HepG2 (cell line): Measurements from ENCODE around the gene SEC14L6. TPM values are rescaled to one million over a fixed set of nuclear protein-coding genes. Genes with fewer than 3 reads are reported as not detected.
A peak's percentile ranks its signal among the peaks of the same experiment; 100 is the strongest.

ENCODE experiments used
- ATAC-seq: fragments of 200-7000 bp; cut with Tn5 transposase; 3 replicates; pipeline ENCODE4 v1.9.1; 2020; ENCODE audit warnings: mild to moderate bottlenecking, moderate library complexity
- BruUV-seq: library from RNA; stranded (reverse); fragments of 400-500 nt; replicated peaks from 2 replicates; lab custom pipeline; 2021; lab: Mats Ljungman, UMichigan
- CTCF ChIA-PET: fragments of 300-600 bp; formaldehyde crosslinking; extraction: SDS; loops from one replicate; lab custom pipeline; 2021; ENCODE audit warnings: low total read pairs, inconsistent platforms, low intra/inter-chr PET ratio; lab: Yijun Ruan, JAX
- POLR2A ChIA-PET: fragments of 350-600 bp; sonication (Branson Sonifier 250); formaldehyde crosslinking; loops from one replicate; lab custom pipeline; 2020; ENCODE audit warnings: antibody characterized with exemption, inconsistent platforms; lab: Yijun Ruan, JAX
- DNase-seq: peaks from one replicate; pipeline ENCODE4 v3.0.0-alpha.2; 2015; ENCODE audit warnings: low spot score
- FAIRE-seq: peaks from 3 replicates; lab custom pipeline; 2011; peaks lifted over from hg19 to GRCh38; lab: Jason Lieb, UNC
- H2AFZ ChIP-seq: one replicate; pipeline ENCODE4 v1.6.1; 2011; ENCODE audit warnings: low read length, inconsistent platforms
- H3K27ac ChIP-seq: fragments of 300-600 bp; 3 replicates; pipeline ENCODE4 v1.8.0; 2011; ENCODE audit warnings: mixed run types, mild to moderate bottlenecking, mixed read lengths, low read length, inconsistent platforms; ENCODE audit not compliant: insufficient read depth; ENCODE audit errors: extremely low read length
- H3K27me3 ChIP-seq, 2 experiments: fragments of 200-600 bp in 1 of 2; 2 replicates in 1 of 2; 3 replicates in 1 of 2; pipeline versions ENCODE4 v1.6.0 to v1.8.0; 2011; ENCODE audit warnings: low read length in 2 of 2, mild to moderate bottlenecking in 2 of 2, moderate library complexity in 2 of 2, inconsistent platforms in 1 of 2; ENCODE audit not compliant: insufficient read depth in 2 of 2, control insufficient read depth in 1 of 2
- H3K36me3 ChIP-seq, 2 experiments: fragments of 200-600 bp in 1 of 2; replicated peaks in 1 of 2; 2 replicates in 1 of 2; 3 replicates in 1 of 2; pipeline versions ENCODE4 v1.5.1 to v1.8.0; 2011; ENCODE audit warnings: low read length in 2 of 2, inconsistent platforms in 1 of 2; ENCODE audit not compliant: insufficient read depth in 2 of 2, control insufficient read depth in 1 of 2
- H3K4me1 ChIP-seq: 2 replicates; pipeline ENCODE4 v1.5.1; 2012; ENCODE audit warnings: low read length, inconsistent platforms; ENCODE audit not compliant: insufficient read depth
- H3K4me2 ChIP-seq: 2 replicates; pipeline ENCODE4 v1.6.0; 2011; ENCODE audit warnings: low read depth, low read length, inconsistent platforms
- H3K4me3 ChIP-seq, 3 experiments: fragments of 200-600 bp in 1 of 3; sonication (generic), shearing (Covaris generic) in 1 of 3; replicated peaks in 1 of 3; 2 replicates each; pipeline ENCODE4 v1.5.1; 2011 to 2016; ENCODE audit warnings: low read length in 3 of 3, inconsistent platforms in 2 of 3, low read depth in 2 of 3, mild to moderate bottlenecking in 2 of 3, control low read depth in 1 of 3, mixed read lengths in 1 of 3; ENCODE audit not compliant: insufficient read depth in 1 of 3
- H3K79me2 ChIP-seq: one replicate; pipeline ENCODE4 v1.6.1; 2011; ENCODE audit warnings: low read length, inconsistent platforms; ENCODE audit not compliant: insufficient read depth
- H3K9ac ChIP-seq: 2 replicates; pipeline ENCODE4 v1.6.0; 2011; ENCODE audit warnings: mild to moderate bottlenecking, low read depth, low read length, inconsistent platforms; ENCODE audit not compliant: insufficient read depth
- H3K9me3 ChIP-seq: 2 replicates; pipeline ENCODE4 v1.5.1; 2012; ENCODE audit warnings: mild to moderate bottlenecking, low read length
- H4K20me1 ChIP-seq: 2 replicates; pipeline ENCODE4 v1.6.0; 2011; ENCODE audit warnings: inconsistent platforms, mild to moderate bottlenecking, low read length, moderate library complexity; ENCODE audit not compliant: insufficient read depth
- CBX5 ChIP-seq: sonication (generic); formaldehyde crosslinking; IDR thresholded peaks from 2 replicates; pipeline ENCODE4 v1.4.0; 2020; ENCODE audit warnings: missing genetic modification reagents, borderline replicate concordance
- GABPB1 ChIP-seq: IDR thresholded peaks from 2 replicates; pipeline ENCODE4 v1.6.1; 2016; ENCODE audit warnings: mild to moderate bottlenecking, missing genetic modification reagents, moderate library complexity, missing compliant biosample characterization
- HDAC1 ChIP-seq: sonication (generic); formaldehyde crosslinking; IDR thresholded peaks from 2 replicates; pipeline ENCODE4 v1.5.1; 2020; ENCODE audit warnings: mild to moderate bottlenecking, missing genetic modification reagents
- HNRNPL ChIP-seq: fragments of 200-400 bp; formaldehyde crosslinking; IDR thresholded peaks from 2 replicates; pipeline ENCODE4 v1.6.1; 2017; ENCODE audit warnings: mild to moderate bottlenecking, low read depth, low read length
- IRX3 ChIP-seq: sonication (generic); formaldehyde crosslinking; IDR thresholded peaks from 2 replicates; pipeline ENCODE4 v1.8.1; 2023; ENCODE audit warnings: mild to moderate bottlenecking, low read depth, missing genetic modification reagents, borderline replicate concordance
- NCOR1 ChIP-seq: fragments of 200-600 bp; sonication (generic); IDR thresholded peaks from 2 replicates; pipeline ENCODE4 v1.7.0; 2017; ENCODE audit warnings: antibody characterized with exemption, low read length, borderline replicate concordance
- PCBP2 ChIP-seq: fragments of 200-400 bp; formaldehyde crosslinking; optimal IDR thresholded peaks from 2 replicates; pipeline ENCODE3; 2018; ENCODE audit warnings: low read length, low read depth; ENCODE audit not compliant: poor library complexity, severe bottlenecking
- RARA ChIP-seq: IDR thresholded peaks from 2 replicates; pipeline ENCODE4 v1.6.1; 2016; ENCODE audit warnings: missing genetic modification reagents, missing compliant biosample characterization
- REL ChIP-seq: sonication (generic); formaldehyde crosslinking; conservative IDR thresholded peaks from 2 replicates; pipeline ENCODE4 v1.8.0; 2022; ENCODE audit warnings: mild to moderate bottlenecking, missing genetic modification reagents, moderate library complexity
- RFXAP ChIP-seq: sonication (generic); formaldehyde crosslinking; IDR thresholded peaks from 2 replicates; pipeline ENCODE4 v1.4.0; 2020; ENCODE audit warnings: missing genetic modification reagents, borderline replicate concordance
- RXRB ChIP-seq: IDR thresholded peaks from 2 replicates; pipeline ENCODE4 v1.6.1; 2016; ENCODE audit warnings: borderline replicate concordance, missing genetic modification reagents, missing compliant biosample characterization
- SAP130 ChIP-seq: IDR thresholded peaks from 2 replicates; pipeline ENCODE4 v1.6.1; 2016; ENCODE audit warnings: low read depth
- SP140L ChIP-seq: sonication (generic); formaldehyde crosslinking; IDR thresholded peaks from 2 replicates; pipeline ENCODE4 v1.4.0; 2020; ENCODE audit warnings: missing genetic modification reagents, borderline replicate concordance
- SUZ12 ChIP-seq: fragments of 150-350 bp; IDR thresholded peaks from 2 replicates; pipeline ENCODE4 v1.6.1; 2014; ENCODE audit warnings: low read depth, low read length
- TAF1 ChIP-seq: sonication (generic); formaldehyde crosslinking; IDR thresholded peaks from 2 replicates; pipeline ENCODE4 v1.4.0; 2020; ENCODE audit warnings: missing genetic modification reagents
- TMF1 ChIP-seq: sonication (generic); formaldehyde crosslinking; IDR thresholded peaks from 2 replicates; pipeline ENCODE4 v1.8.1; 2022; ENCODE audit warnings: low read depth, missing genetic modification reagents
- ZNF333 ChIP-seq: sonication (generic); formaldehyde crosslinking; IDR thresholded peaks from 2 replicates; pipeline ENCODE4 v1.4.0; 2020; ENCODE audit warnings: mild to moderate bottlenecking, missing genetic modification reagents, borderline replicate concordance
- ZNF720 ChIP-seq: sonication (generic); formaldehyde crosslinking; IDR thresholded peaks from 2 replicates; pipeline ENCODE4 v1.4.0; 2020; ENCODE audit warnings: missing genetic modification reagents
- ZNF75D ChIP-seq: sonication (generic); formaldehyde crosslinking; IDR thresholded peaks from 2 replicates; pipeline ENCODE4 v1.8.1; 2023; ENCODE audit warnings: missing genetic modification reagents, mild to moderate bottlenecking, borderline replicate concordance
- WGBS: methylation state at CpG from one replicate; pipeline ENCODE4 v1.1.6; 2017; ENCODE audit warnings: low lambda C conversion rate; 5-methylcytosine and 5-hydroxymethylcytosine counted together
- in situ Hi-C: cut with HindIII; loops from 2 replicates; pipeline ENCODE4 v1.10.0; 2017; ENCODE audit warnings: low pct_unique_long_range_greater_than_20kb; ENCODE audit not compliant: extremely low pct_ligation_motif_present
- intact Hi-C: fragments of 100-400 bp; cut with micrococcal nuclease; formaldehyde crosslinking; loops from one replicate; pipeline ENCODE4 v1.10.0; 2022; ENCODE audit not compliant: unreplicated experiment
- polyA plus RNA-seq, 8 experiments: library from polyadenylated mRNA; depleted of rRNA in 3 of 8; stranded (reverse) in 7 of 8; unstranded in 1 of 8; fragments of >200 nt; fragmentation: Illumina TruSeq in 4 of 8; extraction: Trizol in 4 of 8; gene quantifications; 2 replicates each; pipeline versions ENCODE4 v1.2.1 to v1.2.3, GENCODE V29; 2011 to 2016; ENCODE audit warnings: low read depth in 4 of 8, missing spikeins in 1 of 8, mixed read lengths in 1 of 8; ENCODE audit not compliant: insufficient read depth in 1 of 8
- total RNA-seq, 5 experiments: library from RNA; depleted of rRNA; stranded (reverse); fragments of >200 nt; fragmentation: Illumina TruSeq; extraction: Trizol; gene quantifications; 2 replicates each; pipeline ENCODE4 v1.2.3, GENCODE V29; 2016; ENCODE audit warnings: low read depth in 1 of 5
- TF ChIP-seq, protein P1 (sequence below): sonication (generic); formaldehyde crosslinking; IDR thresholded peaks from 2 replicates; pipeline ENCODE4 v1.8.0; 2022; ENCODE audit warnings: missing genetic modification reagents, mild to moderate bottlenecking, inconsistent platforms, borderline replicate concordance

SEC14L6 gene
- total and polyA plus RNA-seq, 2 of the 13 experiments (the other 11 are each of a cell fraction or from before 2014, with no cell fraction given), result 0.09 to 9.3 TPM

- no peak for TF ChIP-seq PCBP2
- no peak for TF ChIP-seq ZNF333
- TF ChIP-seq SUZ12, result no peak
- no peak for TF ChIP-seq RFXAP
- TF ChIP-seq HNRNPL, result peak; percentile 19; the same call in 1 of the 2 replicates
- TF ChIP-seq ZNF75D (CRISPR knock-in tag), result no peak
- no peak for TF ChIP-seq ZNF720
- TF ChIP-seq IRX3 (CRISPR knock-in tag), result no peak
Observed at GRCh38 chr22:30574997-30575671, 28.6 kb upstream of the SEC14L6 start (continued).

DNA sequence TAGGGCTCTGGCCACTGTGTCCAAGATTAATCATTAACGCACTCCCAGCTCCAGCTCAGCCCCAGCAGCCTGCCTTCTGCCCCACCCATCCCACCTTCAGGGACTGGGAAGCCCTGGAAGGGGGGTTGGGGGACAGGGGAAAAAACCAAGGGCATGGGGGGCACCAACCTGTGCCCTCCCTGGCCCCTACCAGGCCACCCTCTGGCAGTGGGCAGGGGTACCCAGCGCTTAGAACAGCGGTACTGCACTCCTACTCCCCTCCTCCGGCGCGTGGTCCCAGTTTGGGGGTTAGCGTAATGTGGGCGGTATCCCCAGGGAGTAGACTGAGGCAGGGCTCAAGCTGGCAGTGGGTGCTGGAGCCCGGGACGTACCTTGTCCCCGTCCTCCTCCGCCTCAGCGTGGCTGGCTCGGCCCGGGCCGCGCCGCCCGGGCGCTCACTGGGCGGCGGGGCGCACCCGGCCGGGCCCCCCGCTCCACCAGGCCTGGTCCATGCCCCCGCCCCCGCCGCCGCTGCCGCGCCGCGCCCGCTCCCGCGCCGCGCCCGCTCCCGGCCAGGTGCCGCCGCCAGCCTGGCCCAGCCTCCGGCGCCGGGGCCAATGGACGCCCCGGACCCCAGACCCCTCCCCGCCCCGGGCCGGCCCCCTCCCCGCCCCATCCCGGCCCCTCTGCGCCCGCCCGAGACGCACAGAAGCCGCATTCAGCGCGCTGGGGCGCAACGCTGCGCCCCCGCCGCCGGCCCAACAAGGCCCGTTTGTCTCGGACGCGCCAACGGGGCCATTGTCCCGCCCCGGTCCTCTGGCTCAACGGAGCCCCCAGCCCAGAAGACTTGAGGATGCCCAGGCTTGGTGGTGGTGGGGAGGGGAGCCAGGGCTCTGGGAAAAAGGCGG lies 27.8 kb upstream of the SEC14L6 start, which contains the start of gene GAL3ST1:
TSS of gene GAL3ST1 (minus strand) at position 571 of the 887 bp plus-strand sequence. CDS start 17,273 bp downstream, outside the sequence.
- WGBS, result 0% methylated on average over 16 of the region's 75 CpGs
- ChIA-PET CTCF (no interaction called here), POLR2A (interaction anchor here (1.0 to 1.5 kb wide), 2 partner anchors 17 to 32 kb away, joined by 3 to 5 read pairs; partner anchors contain the start of gene PES1)
- FAIRE-seq, result no peak
- H3K27me3 ChIP-seq, result no peaks in the 10 kb centered on the region
- no peaks in the 10 kb centered on the region for H3K79me2 ChIP-seq
- DNase-seq, result peak; percentile 77
- peak within 1 kb of the TSS; percentile 43 for H3K27ac ChIP-seq
- H3K4me2 ChIP-seq, result peak within 1 kb of the TSS; percentile 89
- H3K36me3 ChIP-seq, result peaks cover 11 to 33% of the 10 kb centered on the region in 2 experiments; a peak in 4 of 5 replicates
- in situ Hi-C loops (no loop called here), intact Hi-C loops (loop anchor here (2.0 kb wide), 1 partner anchor 16 kb away; the partner anchor contains the start of gene PES1)
- ATAC-seq, result peak; percentile 81
- no peak within 1 kb of the TSS for H2AFZ ChIP-seq
- no TSS peak for BruUV-seq
- H3K4me3 ChIP-seq, result peak within 1 kb of the TSS; percentile 62 to 84 (median 63)
- H3K9me3 ChIP-seq, result no peaks in the 10 kb centered on the region
- H3K4me1 ChIP-seq, result peaks cover 41% of the 10 kb centered on the region
- peak within 1 kb of the TSS; percentile 53 for H3K9ac ChIP-seq
- no peaks in the 10 kb centered on the region for H4K20me1 ChIP-seq
- TF ChIP-seq, protein P1, sequence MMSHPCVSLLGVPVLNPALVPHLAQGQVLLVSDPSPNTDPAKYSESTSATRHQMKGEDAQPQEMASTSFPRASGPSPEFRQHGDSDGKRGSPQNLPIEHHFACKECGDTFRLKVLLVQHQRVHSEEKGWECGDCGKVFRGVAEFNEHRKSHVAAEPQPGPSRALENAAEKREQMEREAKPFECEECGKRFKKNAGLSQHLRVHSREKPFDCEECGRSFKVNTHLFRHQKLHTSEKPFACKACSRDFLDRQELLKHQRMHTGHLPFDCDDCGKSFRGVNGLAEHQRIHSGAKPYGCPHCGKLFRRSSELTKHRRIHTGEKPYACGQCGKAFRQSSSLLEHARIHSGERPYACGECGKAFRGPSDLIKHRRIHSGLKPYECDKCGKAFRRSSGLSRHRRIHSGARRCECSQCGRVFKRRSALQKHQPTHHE, result no peak
- TF ChIP-seq TAF1, result 0 out of 2 replicates have a peak, but pooled peaks have one; percentile 14
- peak; percentile 35; the same call in 1 of the 2 replicates for TF ChIP-seq NCOR1
- TF ChIP-seq RXRB (CRISPR knock-in tag), result 0 out of 2 replicates have a peak, but pooled peaks have one; percentile 14
- TF ChIP-seq HDAC1 (CRISPR knock-in tag), result 0 out of 2 replicates have a peak, but pooled peaks have one; percentile 15
- TF ChIP-seq TMF1 (CRISPR knock-in tag), result 0 out of 2 replicates have a peak, but pooled peaks have one; percentile 31
- TF ChIP-seq SP140L (CRISPR knock-in tag), result no peak
- TF ChIP-seq REL (CRISPR knock-in tag), result no peak
- TF ChIP-seq RARA (CRISPR knock-in tag), result 0 out of 2 replicates have a peak, but pooled peaks have one; percentile 4
- TF ChIP-seq CBX5, result no peak
- 0 out of 2 replicates have a peak, but pooled peaks have one; percentile 19 for TF ChIP-seq GABPB1 (CRISPR knock-in tag)
- peak; percentile 74 for TF ChIP-seq SAP130
